ENCODE results near the gene TMEM225. TPM values are rescaled to one million over a fixed set of nuclear protein-coding genes. Genes with fewer than 3 reads are reported as not detected.

Gene TMEM225
- total and polyA plus RNA-seq, 5 donors: not detected

Other genes with a start within 250 kb of the TMEM225 start
- gene SCN3B, start 231.0 kb downstream of the TMEM225 start, total RNA-seq: under 1 TPM; 0.20 to 0.91 (median 0.57) TPM
- 0.41 TPM for gene SCN3B, start 231.0 kb downstream of the TMEM225 start, polyA plus RNA-seq
- 1 to 10 TPM; 4.1 to 7.1 (median 5.4) TPM for gene ZNF202, start 144.0 kb downstream of the TMEM225 start, total RNA-seq
- gene ZNF202, start 144.0 kb downstream of the TMEM225 start, polyA plus RNA-seq: 2.5 TPM
- not detected for gene OR6X1, start 131.2 kb downstream of the TMEM225 start, total RNA-seq
- not detected for gene OR6X1, start 131.2 kb downstream of the TMEM225 start, polyA plus RNA-seq
- gene OR6M1, start 79.3 kb downstream of the TMEM225 start, total RNA-seq: not detected
- not detected for gene OR6M1, start 79.3 kb downstream of the TMEM225 start, polyA plus RNA-seq
- under 1 TPM in 2 of 4 donors, not detected in 2; 0.09 to 0.20 TPM for gene OR8D4, start 16.5 kb upstream of the TMEM225 start, total RNA-seq
- gene OR8D4, start 16.5 kb upstream of the TMEM225 start, polyA plus RNA-seq: not detected
- gene OR4D5, start 53.9 kb upstream of the TMEM225 start, total RNA-seq: under 1 TPM in 1 of 4 donors, not detected in 3; 0.20 TPM
- gene OR4D5, start 53.9 kb upstream of the TMEM225 start, polyA plus RNA-seq: not detected
- not detected for gene OR6T1, start 58.2 kb upstream of the TMEM225 start, total RNA-seq
- gene OR6T1, start 58.2 kb upstream of the TMEM225 start, polyA plus RNA-seq: not detected
- gene OR10S1, start 92.1 kb upstream of the TMEM225 start, total RNA-seq: not detected
- gene OR10S1, start 92.1 kb upstream of the TMEM225 start, polyA plus RNA-seq: not detected
- not detected for gene OR10G6, start 109.5 kb upstream of the TMEM225 start, total RNA-seq
- gene OR10G6, start 109.5 kb upstream of the TMEM225 start, polyA plus RNA-seq: not detected
- not detected for gene OR10G4, start 127.3 kb upstream of the TMEM225 start, total RNA-seq
- gene OR10G4, start 127.3 kb upstream of the TMEM225 start, polyA plus RNA-seq: not detected
- gene OR10G9, start 137.3 kb upstream of the TMEM225 start, total RNA-seq: not detected
- not detected for gene OR10G9, start 137.3 kb upstream of the TMEM225 start, polyA plus RNA-seq
- not detected for gene OR10G8, start 141.1 kb upstream of the TMEM225 start, total RNA-seq
- gene OR10G8, start 141.1 kb upstream of the TMEM225 start, polyA plus RNA-seq: not detected
- gene OR10G7, start 155.7 kb upstream of the TMEM225 start, total RNA-seq: not detected
- gene OR10G7, start 155.7 kb upstream of the TMEM225 start, polyA plus RNA-seq: not detected
- gene VWA5A, start 229.8 kb upstream of the TMEM225 start, total RNA-seq: 1 to 10 TPM; 4.3 to 7.1 (median 6.2) TPM
- gene VWA5A, start 229.8 kb upstream of the TMEM225 start, polyA plus RNA-seq: 3.1 TPM

Measured in right cardiac atrium (tissue), 5 donors.